HG03045 (cell line): ENCODE results near the gene ADIPOR2.

Experiments
- ATAC-seq: cut with Tn5 transposase; IDR thresholded peaks from one replicate; pipeline ENCODE4 v1.9.1; 2021; ENCODE audit warnings: mild to moderate bottlenecking, moderate library complexity; ENCODE audit not compliant: unreplicated experiment

ADIPOR2 gene, protein sequence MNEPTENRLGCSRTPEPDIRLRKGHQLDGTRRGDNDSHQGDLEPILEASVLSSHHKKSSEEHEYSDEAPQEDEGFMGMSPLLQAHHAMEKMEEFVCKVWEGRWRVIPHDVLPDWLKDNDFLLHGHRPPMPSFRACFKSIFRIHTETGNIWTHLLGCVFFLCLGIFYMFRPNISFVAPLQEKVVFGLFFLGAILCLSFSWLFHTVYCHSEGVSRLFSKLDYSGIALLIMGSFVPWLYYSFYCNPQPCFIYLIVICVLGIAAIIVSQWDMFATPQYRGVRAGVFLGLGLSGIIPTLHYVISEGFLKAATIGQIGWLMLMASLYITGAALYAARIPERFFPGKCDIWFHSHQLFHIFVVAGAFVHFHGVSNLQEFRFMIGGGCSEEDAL

DNA sequence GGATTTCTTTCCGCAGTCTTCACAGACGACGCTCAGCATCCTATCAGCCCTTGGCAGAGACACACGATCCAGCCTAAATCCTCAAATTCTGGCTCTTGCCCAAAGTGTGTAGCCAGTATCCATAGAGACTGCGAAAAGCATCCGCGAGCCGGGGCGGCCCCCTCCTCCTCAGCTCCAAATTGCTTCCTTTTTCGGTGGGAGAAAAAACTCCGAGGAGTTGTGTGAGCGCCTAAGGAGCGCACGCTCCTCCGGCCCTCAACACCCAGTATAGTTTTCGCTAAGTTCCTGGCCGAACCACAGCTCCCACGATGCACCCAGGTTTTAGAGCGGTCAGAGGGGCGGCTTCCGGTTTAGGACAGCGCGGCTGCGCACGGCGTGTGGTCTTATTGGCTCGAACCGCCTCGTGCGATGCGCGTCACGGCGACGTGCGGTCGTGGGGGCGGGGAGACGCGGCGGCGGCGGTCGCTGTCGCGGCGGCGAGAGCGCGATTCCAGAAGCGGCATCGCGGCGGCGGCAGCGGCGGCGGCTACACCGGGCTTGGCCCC, at the start of gene ADIPOR2:
Gene ADIPOR2, plus strand, starts transcription at position 493 of the 545 bp plus-strand sequence. CDS start 63,274 bp downstream, outside the sequence.
- ATAC-seq = peak; percentile 94

- no peak for ATAC-seq
Observed at GRCh38 chr12:1642513-1642912, 48.4 kb upstream of the ADIPOR2 start.

- no peak for ATAC-seq
Observed at GRCh38 chr12:1643043-1643442, 47.8 kb upstream of the ADIPOR2 start.

- no peak for ATAC-seq
Observed at GRCh38 chr12:1643905-1644533, 46.9 kb upstream of the ADIPOR2 start.

GRCh38 chr12:1644534-1645438, 46.1 kb upstream of the ADIPOR2 start:
- no peak for ATAC-seq

DNA sequence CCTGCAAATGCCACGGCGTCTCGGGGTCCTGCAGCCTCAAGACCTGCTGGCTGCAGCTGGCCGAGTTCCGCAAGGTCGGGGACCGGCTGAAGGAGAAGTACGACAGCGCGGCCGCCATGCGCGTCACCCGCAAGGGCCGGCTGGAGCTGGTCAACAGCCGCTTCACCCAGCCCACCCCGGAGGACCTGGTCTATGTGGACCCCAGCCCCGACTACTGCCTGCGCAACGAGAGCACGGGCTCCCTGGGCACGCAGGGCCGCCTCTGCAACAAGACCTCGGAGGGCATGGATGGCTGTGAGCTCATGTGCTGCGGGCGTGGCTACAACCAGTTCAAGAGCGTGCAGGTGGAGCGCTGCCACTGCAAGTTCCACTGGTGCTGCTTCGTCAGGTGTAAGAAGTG, 45.1 kb upstream of the ADIPOR2 start:
- ATAC-seq = no peak

DNA sequence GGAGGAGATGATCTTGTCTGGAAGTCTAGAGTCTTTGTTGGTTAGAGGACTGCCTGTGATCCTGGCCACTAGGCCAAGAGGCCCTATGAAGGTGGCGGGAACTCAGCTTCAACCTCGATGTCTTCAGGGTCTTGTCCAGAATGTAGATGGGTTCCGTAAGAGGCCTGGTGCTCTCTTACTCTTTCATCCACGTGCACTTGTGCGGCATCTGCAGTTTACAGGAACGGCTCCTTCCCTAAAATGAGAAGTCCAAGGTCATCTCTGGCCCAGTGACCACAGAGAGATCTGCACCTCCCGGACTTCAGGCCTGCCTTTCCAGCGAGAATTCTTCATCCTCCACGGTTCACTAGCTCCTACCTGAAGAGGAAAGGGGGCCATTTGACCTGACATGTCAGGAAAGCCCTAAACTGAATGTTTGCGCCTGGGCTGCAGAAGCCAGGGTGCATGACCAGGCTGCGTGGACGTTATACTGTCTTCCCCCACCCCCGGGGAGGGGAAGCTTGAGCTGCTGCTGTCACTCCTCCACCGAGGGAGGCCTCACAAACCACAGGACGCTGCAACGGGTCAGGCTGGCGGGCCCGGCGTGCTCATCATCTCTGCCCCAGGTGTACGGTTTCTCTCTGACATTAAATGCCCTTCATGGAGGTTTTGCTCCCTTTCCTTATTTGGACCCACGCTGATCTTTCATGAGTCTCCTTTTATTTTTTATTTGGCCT, 44.1 kb upstream of the ADIPOR2 start:
- ATAC-seq = no peak

GRCh38 chr12:1647285-1647669, 43.6 kb upstream of the ADIPOR2 start:
- no peak for ATAC-seq

DNA sequence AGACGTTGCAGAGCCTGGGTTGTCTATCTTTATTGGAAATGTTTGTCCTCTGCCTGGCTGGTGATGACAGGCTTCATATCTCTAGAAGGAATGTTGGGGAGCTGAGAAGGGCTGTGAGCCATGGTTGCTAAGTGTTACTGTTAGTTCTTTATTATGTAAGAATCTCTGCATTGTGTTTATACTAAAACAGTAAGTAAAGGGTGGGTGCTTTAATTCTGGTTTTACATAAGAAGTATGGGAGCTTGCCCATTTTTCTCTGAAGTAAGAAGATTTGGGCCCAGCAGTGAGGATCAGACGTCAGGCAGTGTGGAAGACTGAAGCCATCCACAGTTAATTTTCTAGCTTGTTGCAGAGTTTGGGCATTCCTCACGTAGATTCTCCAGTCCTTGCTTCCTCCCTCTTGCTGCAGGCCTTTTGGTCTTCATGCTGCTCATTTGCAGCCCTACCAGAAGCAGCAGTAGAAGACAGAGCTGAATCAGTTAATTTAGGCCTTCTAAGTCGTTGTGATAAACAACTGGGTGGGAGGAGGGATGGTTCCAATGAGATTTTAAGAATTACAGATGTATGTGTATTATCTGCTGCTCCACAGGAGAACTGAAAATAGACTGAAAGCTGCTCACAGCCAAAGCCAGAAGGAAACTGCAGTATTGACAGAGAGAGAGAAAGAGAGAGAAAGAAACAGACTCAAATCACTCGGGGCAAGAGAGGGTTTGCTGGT, 40.5 kb upstream of the ADIPOR2 start:
- ATAC-seq = no peak

GRCh38 chr12:1650978-1651361, 39.9 kb upstream of the ADIPOR2 start:
- no peak for ATAC-seq

- ATAC-seq = no peak
Observed at GRCh38 chr12:1651946-1652345, 38.9 kb upstream of the ADIPOR2 start.

DNA sequence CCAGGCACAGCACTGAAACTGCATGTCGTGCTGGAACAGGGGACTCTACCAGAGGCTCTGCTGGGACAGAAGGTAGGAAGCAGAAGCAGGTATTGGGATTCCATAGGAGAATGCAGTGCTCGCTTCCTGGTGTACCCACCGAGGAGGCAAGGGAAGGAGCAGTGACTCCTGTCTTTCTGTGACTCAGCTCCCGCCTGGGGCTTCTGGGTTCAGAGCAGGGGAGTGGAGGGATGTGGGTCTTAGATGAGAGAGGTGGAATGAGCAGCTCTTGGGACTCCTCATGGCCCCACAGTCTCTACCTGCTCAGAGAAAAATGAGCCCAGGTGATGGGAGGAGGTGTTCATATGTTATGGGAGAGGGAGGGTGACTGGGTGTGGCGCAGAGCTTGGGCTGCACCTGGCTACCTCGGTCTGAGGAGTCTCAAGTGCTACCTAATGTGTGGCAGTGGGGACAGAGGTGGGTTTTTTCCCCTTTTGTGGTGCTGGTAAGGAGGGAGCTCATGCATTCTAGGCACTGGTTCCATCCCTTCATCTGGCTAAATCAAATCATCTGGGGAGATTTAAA, 35.6 kb upstream of the ADIPOR2 start:
- ATAC-seq = no peak

GRCh38 chr12:1656902-1657301, 34.0 kb upstream of the ADIPOR2 start:
- no peak for ATAC-seq

DNA sequence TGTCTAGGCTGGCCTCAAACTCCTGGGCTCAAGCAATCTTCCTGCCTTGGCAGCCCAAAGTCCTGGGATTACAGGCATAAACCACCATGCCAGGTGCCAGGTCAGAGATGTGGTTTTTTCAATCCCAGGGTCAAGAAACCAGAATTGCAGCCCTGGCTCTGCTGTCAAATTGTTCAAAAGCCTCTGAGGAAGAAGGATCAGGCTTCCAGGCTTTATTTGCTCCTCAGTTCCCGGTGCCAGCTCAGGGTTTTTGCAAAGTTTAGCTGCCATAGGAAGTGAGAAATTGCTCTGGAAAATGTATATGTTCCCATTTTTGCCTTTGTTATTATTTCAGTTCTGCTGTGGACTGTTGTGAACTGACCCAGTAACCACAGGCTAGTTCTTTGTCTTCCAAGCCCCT, 33.2 kb upstream of the ADIPOR2 start:
- no peak for ATAC-seq

DNA sequence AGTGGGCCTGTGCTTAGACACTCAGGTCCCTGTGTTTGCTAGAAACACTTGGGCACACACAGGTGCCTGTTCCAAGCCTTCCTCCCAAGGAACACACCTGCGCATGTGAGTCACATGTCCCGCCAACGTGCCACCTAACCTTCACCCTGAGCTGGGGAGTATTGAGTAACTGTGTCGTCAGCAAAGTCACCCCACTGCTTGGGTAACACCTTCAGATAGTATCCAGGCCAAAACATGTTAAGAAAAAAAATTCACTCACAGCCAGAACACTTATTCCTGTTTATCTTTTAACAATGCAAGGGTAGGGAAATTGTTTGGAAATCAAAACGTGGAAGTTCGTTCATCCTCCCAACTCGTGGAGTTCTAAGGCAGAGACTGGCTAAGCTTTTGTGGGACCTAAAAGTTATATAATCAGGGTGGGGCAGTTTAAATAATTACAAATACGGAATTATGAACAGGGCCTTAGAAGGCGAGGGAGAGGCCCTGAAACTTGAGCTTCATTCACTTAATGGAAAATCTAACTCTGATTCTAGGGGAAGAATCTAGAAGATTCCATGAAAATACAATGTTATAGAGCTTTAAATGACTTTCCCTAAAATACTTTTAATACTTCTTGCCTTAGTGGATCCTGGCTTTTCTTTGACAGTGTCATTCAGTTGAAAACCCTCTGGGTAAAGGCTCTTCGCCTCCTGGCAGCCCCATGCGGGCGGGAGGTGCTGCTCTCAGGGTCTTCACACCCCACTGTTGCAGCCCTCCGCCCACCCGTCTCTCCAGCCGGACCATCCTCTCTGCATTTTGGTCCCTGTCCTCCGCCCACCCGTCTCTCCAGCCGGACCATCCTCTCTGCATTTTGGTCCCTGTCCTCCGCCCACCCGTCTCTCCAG, 30.3 kb upstream of the ADIPOR2 start:
- ATAC-seq = no peak

DNA sequence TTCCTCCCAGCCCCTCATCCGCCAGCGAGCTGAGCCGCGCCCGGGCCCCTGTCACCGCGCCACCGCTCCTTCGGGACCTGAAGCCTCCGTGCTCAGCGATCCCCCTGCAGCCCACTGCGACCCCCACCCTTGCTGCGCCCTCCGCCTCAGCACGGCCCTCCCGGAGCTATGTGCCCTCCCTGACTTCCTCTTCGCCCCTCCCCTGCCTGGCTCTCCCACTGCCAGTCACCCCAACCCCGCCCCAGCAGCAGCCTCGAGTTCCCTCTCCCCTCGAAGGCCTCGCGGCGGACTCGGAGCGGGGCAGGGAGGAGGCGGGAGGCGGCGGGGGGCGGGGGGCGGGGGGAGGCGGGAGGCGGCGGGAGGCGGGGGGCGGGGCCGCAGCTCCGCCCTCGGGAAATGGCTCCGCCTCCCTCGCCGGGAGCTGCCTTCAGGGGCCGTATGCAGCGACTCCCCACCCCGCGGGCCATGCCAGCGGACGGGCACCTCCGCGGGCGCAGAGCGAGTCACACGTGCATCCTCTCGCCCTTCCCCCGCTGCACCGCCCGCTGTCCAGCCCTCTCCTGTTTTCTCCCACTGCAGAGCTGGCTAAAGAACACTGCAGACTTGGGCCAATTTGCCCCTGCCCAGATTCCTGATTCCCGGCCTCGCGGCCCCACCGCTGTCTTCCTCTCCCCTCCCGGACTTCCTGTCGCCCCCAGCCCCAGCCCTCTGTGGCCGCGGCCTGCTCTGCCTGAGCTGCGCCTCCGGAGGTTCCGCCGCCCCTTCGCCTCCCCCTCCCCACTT, 29.1 kb upstream of the ADIPOR2 start:
- ATAC-seq = peak; percentile 58

- no peak for ATAC-seq
Observed at GRCh38 chr12:1662761-1663439, 28.0 kb upstream of the ADIPOR2 start.
